ENCODE results near the gene COL4A2.

COL4A2 gene

DNA sequence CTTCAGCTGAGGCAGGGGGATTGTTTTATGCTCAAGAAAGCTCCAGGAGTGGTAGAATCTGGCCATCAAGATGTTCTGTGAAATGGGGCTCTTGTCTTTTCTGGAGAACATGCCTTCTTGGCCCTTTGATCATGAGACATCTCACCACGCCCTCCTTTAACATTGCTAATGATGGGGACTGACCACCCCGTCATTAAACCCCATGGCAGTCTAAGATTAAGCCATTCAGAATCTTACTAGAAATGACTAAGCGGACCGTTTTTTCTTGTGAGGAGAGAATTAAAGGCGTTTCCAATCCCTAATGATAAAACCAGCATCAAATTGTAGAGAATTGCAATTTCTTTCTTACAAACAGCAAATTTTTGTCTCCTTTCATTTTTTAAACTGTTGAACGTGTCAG, 89.4 kb downstream of the COL4A2 start:
- no peaks in the 10 kb centered on the region for H3K9me3 Mint-ChIP-seq
- no peaks in the 10 kb centered on the region for H3K4me1 Mint-ChIP-seq
- no peak for ATAC-seq
- no peak overlapping the region for H3K4me3 Mint-ChIP-seq
- H3K27ac Mint-ChIP-seq = no peak overlapping the region
- peaks cover 75% of the 10 kb centered on the region for H3K27me3 Mint-ChIP-seq
- DNase-seq = no peak
- H3K36me3 Mint-ChIP-seq (ENCODE audit: low read depth) = no peaks in the 10 kb centered on the region

GRCh38 chr13:110396913-110397381, 89.9 kb downstream of the COL4A2 start:
- Mint-ChIP-seq H3K36me3 (ENCODE audit: low read depth) (no peaks in the 10 kb centered on the region), H3K4me3 (no peak overlapping the region), H3K27me3 (peaks cover 75% of the 10 kb centered on the region), H3K4me1 (no peaks in the 10 kb centered on the region), H3K9me3 (no peaks in the 10 kb centered on the region), H3K27ac (no peak overlapping the region)
- DNase-seq = no peak
- no peak for ATAC-seq

DNA sequence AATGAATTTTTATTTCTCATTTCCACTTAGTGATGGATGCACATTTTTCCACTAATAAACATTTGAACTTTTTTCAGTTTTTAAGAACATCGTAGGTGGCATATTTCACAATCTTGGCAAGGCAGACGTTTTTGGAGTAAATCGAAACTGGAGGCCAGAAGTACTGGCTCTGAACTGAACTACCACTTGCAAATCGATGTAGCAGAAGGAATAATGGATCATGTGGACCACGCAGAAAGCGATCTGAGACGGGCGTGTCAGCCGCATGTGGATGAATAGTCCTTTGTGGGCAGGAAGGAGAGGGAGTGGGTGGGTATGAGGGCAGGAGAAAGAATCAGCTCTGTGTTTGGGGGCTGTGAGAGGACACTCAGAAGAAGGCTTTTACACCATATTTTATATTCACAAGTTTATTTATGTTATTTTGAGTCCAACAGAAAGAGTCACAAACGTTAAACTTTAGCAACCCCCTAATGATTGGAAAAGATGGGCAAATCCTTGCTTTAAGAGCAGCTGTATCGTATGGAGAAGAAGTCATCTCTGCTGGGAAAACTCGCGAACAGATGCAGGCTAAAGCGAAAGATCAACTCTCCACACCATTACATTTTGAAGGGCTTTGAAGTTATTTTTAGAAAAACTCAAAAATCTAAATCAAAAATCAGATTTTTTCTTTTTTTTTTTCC, 90.5 kb downstream of the COL4A2 start:
- DNase-seq (no peak), ATAC-seq (no peak)
- Mint-ChIP-seq H3K27me3 (peaks cover 76% of the 10 kb centered on the region), H3K9me3 (no peaks in the 10 kb centered on the region), H3K4me1 (no peaks in the 10 kb centered on the region), H3K27ac (no peak overlapping the region), H3K36me3 (ENCODE audit: low read depth) (no peaks in the 10 kb centered on the region), H3K4me3 (no peak overlapping the region)

DNA sequence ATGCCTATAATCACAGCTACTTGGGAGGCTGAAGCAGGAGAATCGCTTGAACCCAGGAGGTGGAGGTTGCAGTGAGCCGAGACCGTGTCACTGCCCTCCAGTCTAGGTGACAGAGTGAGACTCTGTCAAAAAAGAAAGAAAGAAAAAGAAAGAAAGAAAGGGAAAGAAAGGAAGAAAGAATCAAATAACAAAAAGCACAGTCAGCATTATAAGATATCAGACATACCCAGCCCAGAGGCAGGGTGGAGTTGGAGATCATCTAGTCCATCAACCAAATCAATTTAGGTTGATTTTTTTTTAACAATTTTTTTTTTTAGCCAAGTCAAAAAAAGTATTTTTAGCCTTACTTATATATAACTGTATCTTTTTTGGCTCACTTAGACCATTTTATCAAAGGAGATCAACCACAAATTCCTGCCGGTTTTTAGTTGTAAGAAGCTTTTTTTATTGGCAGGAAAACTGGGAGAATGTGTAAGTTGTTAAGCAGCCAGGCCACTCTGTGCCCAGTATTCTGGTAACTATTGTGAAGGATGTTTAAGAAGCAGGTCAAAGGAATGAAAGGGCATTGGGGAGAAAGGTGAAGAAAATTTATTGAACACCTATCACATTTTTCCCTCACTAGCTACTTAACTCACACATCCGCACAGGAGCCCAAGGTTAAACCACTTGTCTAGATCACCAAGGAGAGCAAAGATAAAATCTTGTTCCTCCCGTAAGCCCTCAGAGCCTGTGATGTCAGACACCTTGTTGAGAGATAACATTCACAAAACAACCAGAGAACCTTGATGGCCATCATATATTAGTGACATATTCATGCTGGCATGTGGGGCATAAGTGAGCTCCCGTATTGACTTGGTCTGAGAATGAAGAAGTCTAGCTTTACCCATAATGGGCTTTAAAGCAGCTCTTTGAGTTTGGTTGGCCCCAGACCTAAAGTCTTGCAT, 91.8 kb downstream of the COL4A2 start:
- H3K36me3 Mint-ChIP-seq (ENCODE audit: low read depth) = no peaks in the 10 kb centered on the region
- H3K27ac Mint-ChIP-seq = no peak overlapping the region
- ATAC-seq (no peak), DNase-seq (no peak)
- no peaks in the 10 kb centered on the region for H3K4me1 Mint-ChIP-seq
- H3K27me3 Mint-ChIP-seq = peaks cover 81% of the 10 kb centered on the region
- H3K4me3 Mint-ChIP-seq = no peak overlapping the region
- H3K9me3 Mint-ChIP-seq = no peaks in the 10 kb centered on the region

- no peak overlapping the region for H3K4me3 Mint-ChIP-seq
- H3K36me3 Mint-ChIP-seq (ENCODE audit: low read depth) = no peaks in the 10 kb centered on the region
- ATAC-seq (no peak), DNase-seq (no peak)
- H3K27me3 Mint-ChIP-seq = peaks cover 82% of the 10 kb centered on the region
- H3K4me1 Mint-ChIP-seq = no peaks in the 10 kb centered on the region
- no peaks in the 10 kb centered on the region for H3K9me3 Mint-ChIP-seq
- H3K27ac Mint-ChIP-seq = no peak overlapping the region
These were observed 92.7 kb downstream of the COL4A2 start for GRCh38 chr13:110399801-110400200.

GRCh38 chr13:110400786-110401533, 93.9 kb downstream of the COL4A2 start:
- H3K36me3 Mint-ChIP-seq (ENCODE audit: low read depth) = no peaks in the 10 kb centered on the region
- ATAC-seq (no peak), DNase-seq (no peak)
- no peak overlapping the region for H3K27ac Mint-ChIP-seq
- no peaks in the 10 kb centered on the region for H3K9me3 Mint-ChIP-seq
- peaks cover 80% of the 10 kb centered on the region for H3K27me3 Mint-ChIP-seq
- no peak overlapping the region for H3K4me3 Mint-ChIP-seq
- H3K4me1 Mint-ChIP-seq = peaks cover 7% of the 10 kb centered on the region

- Mint-ChIP-seq H3K27me3 (peaks cover 74% of the 10 kb centered on the region), H3K36me3 (ENCODE audit: low read depth) (no peaks in the 10 kb centered on the region), H3K9me3 (no peaks in the 10 kb centered on the region), H3K4me1 (peaks cover 7% of the 10 kb centered on the region), H3K27ac (no peak overlapping the region), H3K4me3 (no peak overlapping the region)
- DNase-seq (no peak), ATAC-seq (no peak)
These were observed 95.4 kb downstream of the COL4A2 start for GRCh38 chr13:110402299-110403069.

GRCh38 chr13:110403315-110403714, 96.2 kb downstream of the COL4A2 start:
- Mint-ChIP-seq H3K4me3 (no peak overlapping the region), H3K4me1 (peaks cover 7% of the 10 kb centered on the region), H3K36me3 (ENCODE audit: low read depth) (no peaks in the 10 kb centered on the region), H3K27ac (no peak overlapping the region), H3K27me3 (peaks cover 74% of the 10 kb centered on the region), H3K9me3 (no peaks in the 10 kb centered on the region)
- ATAC-seq (no peak), DNase-seq (no peak)

DNA sequence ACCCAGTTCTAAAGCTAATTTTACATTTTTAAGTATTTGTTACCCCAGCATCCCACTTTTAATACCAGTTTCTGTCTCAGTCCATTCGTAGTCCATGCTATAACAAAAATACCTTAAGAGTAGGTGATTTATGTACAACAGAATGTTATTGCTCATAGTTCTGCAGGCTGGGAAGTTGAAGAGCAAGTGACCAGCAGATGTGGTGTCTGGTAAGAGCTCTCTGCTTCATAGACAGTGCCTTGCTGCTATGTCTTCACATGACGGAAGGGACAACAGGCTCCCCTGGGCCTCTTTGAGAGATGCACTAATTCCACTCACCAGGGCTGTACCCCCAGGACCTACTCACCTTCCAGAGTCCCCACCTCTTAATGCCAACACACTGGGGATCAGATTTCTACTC, 96.6 kb downstream of the COL4A2 start:
- Mint-ChIP-seq H3K4me3 (no peak overlapping the region), H3K36me3 (ENCODE audit: low read depth) (no peaks in the 10 kb centered on the region), H3K27me3 (peaks cover 74% of the 10 kb centered on the region), H3K27ac (no peak overlapping the region), H3K9me3 (no peaks in the 10 kb centered on the region), H3K4me1 (peaks cover 7% of the 10 kb centered on the region)
- DNase-seq = no peak
- no peak for ATAC-seq

GRCh38 chr13:110404321-110404720, 97.2 kb downstream of the COL4A2 start:
- Mint-ChIP-seq H3K9me3 (no peaks in the 10 kb centered on the region), H3K27me3 (peaks cover 77% of the 10 kb centered on the region), H3K27ac (no peak overlapping the region), H3K36me3 (ENCODE audit: low read depth) (no peaks in the 10 kb centered on the region), H3K4me3 (no peak overlapping the region), H3K4me1 (peaks cover 7% of the 10 kb centered on the region)
- ATAC-seq (no peak), DNase-seq (no peak)

DNA sequence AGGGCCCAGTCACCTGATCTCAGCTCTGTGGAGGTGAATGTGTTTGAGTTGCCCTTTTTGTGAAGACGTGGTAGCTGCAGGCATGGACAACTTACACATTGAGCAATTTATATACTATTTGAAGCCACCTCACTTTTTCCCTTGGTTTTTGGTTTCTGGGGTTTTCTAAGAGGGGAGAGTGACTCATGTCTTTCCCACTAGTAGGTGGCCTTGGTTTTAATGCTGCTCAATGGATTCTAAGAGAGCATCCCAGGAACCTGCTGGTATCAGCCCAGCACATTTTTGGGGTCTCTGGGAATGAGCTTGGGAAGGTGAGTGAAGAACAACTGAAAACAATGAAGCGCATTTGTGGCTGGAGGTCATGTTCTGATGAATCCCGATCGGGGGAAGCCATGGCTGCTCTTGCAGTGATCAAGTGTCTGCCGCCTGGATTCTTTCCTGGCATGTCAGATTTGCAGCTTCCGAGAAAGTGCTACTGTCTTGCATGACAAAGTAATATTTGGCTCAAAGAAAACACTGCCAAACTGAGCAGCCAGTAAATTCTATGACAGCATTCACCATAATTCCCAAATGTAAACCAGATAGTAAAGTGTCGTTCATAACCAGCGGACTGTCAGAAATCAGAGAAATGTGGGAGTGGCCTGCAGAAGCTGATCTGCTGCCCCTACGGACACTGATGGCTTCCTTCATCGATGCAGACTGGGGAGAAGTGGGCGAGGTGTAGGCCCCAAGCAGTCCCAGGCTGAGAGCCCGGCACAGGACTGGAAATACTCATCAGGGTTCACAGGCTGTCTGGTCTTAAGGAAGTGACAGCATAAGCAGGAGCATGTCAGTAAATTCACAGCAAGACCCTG, 98.7 kb downstream of the COL4A2 start:
- no peak overlapping the region for H3K27ac Mint-ChIP-seq
- H3K4me3 Mint-ChIP-seq = no peak overlapping the region
- peaks cover 7% of the 10 kb centered on the region for H3K4me1 Mint-ChIP-seq
- DNase-seq (no peak), ATAC-seq (peak; percentile 93)
- H3K27me3 Mint-ChIP-seq = peaks cover 78% of the 10 kb centered on the region
- no peaks in the 10 kb centered on the region for H3K36me3 Mint-ChIP-seq (ENCODE audit: low read depth)
- H3K9me3 Mint-ChIP-seq = no peaks in the 10 kb centered on the region

- H3K9me3 Mint-ChIP-seq = no peaks in the 10 kb centered on the region
- H3K27me3 Mint-ChIP-seq = peaks cover 79% of the 10 kb centered on the region
- H3K27ac Mint-ChIP-seq = no peak overlapping the region
These were observed 99.9 kb downstream of the COL4A2 start for GRCh38 chr13:110407021-110407420.

GRCh38 chr13:110407531-110407930, 100.4 kb downstream of the COL4A2 start:
- Mint-ChIP-seq H3K9me3 (no peaks in the 10 kb centered on the region), H3K4me3 (no peak overlapping the region), H3K4me1 (peaks cover 14% of the 10 kb centered on the region), H3K36me3 (ENCODE audit: low read depth) (no peaks in the 10 kb centered on the region), H3K27me3 (peaks cover 78% of the 10 kb centered on the region), H3K27ac (no peak overlapping the region)
- DNase-seq = no peak
- ATAC-seq = no peak

More at GRCh38 chr13:110407021-110407420, 99.9 kb downstream of the COL4A2 start:
- DNase-seq = no peak
- Mint-ChIP-seq H3K4me1 (peaks cover 9% of the 10 kb centered on the region), H3K4me3 (no peak overlapping the region), H3K36me3 (ENCODE audit: low read depth) (no peaks in the 10 kb centered on the region)
- ATAC-seq = no peak

Data from activated naive CD8-positive, alpha-beta T cell treated with anti-CD3 and anti-CD28 coated beads, Interleukin-2, amount 50 U/mL, for 24 hours (primary cell).